ENCODE results near the gene MSGN1. TPM values are rescaled to one million over a fixed set of nuclear protein-coding genes. Genes with fewer than 3 reads are reported as not detected.
A peak's percentile ranks its signal among the peaks of the same experiment; 100 is the strongest.

The MSGN1 gene, protein sequence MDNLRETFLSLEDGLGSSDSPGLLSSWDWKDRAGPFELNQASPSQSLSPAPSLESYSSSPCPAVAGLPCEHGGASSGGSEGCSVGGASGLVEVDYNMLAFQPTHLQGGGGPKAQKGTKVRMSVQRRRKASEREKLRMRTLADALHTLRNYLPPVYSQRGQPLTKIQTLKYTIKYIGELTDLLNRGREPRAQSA
- total RNA-seq: not detected

DNA sequence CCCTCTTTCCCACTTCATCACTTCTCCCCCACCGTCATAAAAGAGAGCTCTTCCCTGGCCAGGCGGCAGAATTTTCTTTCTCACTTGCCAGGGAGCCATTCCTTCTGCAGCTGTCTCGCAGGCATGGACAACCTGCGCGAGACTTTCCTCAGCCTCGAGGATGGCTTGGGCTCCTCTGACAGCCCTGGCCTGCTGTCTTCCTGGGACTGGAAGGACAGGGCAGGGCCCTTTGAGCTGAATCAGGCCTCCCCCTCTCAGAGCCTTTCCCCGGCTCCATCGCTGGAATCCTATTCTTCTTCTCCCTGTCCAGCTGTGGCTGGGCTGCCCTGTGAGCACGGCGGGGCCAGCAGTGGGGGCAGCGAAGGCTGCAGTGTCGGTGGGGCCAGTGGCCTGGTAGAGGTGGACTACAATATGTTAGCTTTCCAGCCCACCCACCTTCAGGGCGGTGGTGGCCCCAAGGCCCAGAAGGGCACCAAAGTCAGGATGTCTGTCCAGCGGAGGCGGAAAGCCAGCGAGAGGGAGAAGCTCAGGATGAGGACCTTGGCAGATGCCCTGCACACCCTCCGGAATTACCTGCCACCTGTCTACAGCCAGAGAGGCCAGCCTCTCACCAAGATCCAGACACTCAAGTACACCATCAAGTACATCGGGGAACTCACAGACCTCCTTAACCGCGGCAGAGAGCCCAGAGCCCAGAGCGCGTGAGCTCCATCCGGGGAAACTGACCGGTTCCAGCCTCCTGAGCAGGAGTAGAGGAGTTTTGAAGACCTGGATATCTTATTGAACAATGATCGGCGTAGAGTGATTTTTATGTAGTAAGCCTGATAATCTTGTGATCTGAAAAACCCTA, at the start of gene MSGN1:
Gene MSGN1 (plus strand): TSS at position 65 of the 850 bp plus-strand sequence. CDS start 59 bp downstream, at position 124.
- Histone ChIP-seq H3K9ac (ENCODE audit: low read depth in 1 of 3, low read length in 3 of 3) (no peak within 1 kb of the TSS), H3K9me3 (ENCODE audit: control insufficient read depth in 3 of 3, low read length in 3 of 3) (no peaks in the 10 kb centered on the region), H3K36me3 (ENCODE audit: control insufficient read depth in 3 of 3, insufficient read depth in 3 of 3, low read length in 3 of 3) (no peaks in the 10 kb centered on the region), H3K4me3 (ENCODE audit: low read length in 3 of 3) (no peak within 1 kb of the TSS), H3K4me1 (ENCODE audit: control insufficient read depth in 3 of 3, insufficient read depth in 3 of 3, low read length in 3 of 3) (peaks cover 17 to 22% (median 20%) of the 10 kb centered on the region in 3 donors), H3K27me3 (ENCODE audit: control insufficient read depth in 3 of 3, insufficient read depth in 3 of 3, low read length in 3 of 3) (no peaks in the 10 kb centered on the region), H3K27ac (ENCODE audit: low read depth, low read length) (no peak within 1 kb of the TSS)

DNA sequence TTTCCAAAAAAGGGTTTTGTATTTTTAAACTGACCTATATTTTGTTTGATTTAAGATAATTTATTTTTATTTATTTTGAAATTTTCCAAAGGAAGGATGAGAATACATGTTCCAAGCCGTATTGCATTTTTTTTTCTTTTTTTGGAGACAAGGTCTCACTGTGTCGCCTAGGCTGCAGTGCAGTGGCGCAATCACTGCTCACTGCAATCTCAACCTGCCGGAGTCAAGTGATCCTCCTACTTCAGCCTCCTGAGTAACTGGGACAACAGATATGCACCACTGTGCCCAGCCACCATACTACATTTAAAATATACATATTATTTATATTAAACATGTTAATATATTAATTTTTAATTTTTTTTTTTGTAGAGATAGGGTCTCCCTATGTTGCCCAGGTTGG, 47.4 kb upstream of the MSGN1 start:
- H3K4me3 ChIP-seq (ENCODE audit: low read length in 3 of 3): no peak overlapping the region
- H3K9ac ChIP-seq (ENCODE audit: low read depth in 1 of 3, low read length in 3 of 3): no peak overlapping the region
- H3K36me3 ChIP-seq (ENCODE audit: control insufficient read depth in 3 of 3, insufficient read depth in 3 of 3, low read length in 3 of 3): no peaks in the 10 kb centered on the region
- H3K27ac ChIP-seq (ENCODE audit: low read depth, low read length): no peak overlapping the region
- no peaks in the 10 kb centered on the region for H3K4me1 ChIP-seq (ENCODE audit: control insufficient read depth in 3 of 3, insufficient read depth in 3 of 3, low read length in 3 of 3)
- no peaks in the 10 kb centered on the region for H3K9me3 ChIP-seq (ENCODE audit: control insufficient read depth in 3 of 3, low read length in 3 of 3)
- no peaks in the 10 kb centered on the region for H3K27me3 ChIP-seq (ENCODE audit: control insufficient read depth in 3 of 3, insufficient read depth in 3 of 3, low read length in 3 of 3)

- no peaks in the 10 kb centered on the region for H3K36me3 ChIP-seq (ENCODE audit: control insufficient read depth in 3 of 3, insufficient read depth in 3 of 3, low read length in 3 of 3)
- H3K27me3 ChIP-seq (ENCODE audit: control insufficient read depth in 3 of 3, insufficient read depth in 3 of 3, low read length in 3 of 3): no peaks in the 10 kb centered on the region
- H3K4me1 ChIP-seq (ENCODE audit: control insufficient read depth in 3 of 3, insufficient read depth in 3 of 3, low read length in 3 of 3): no peaks in the 10 kb centered on the region
- no peaks in the 10 kb centered on the region for H3K9me3 ChIP-seq (ENCODE audit: control insufficient read depth in 3 of 3, low read length in 3 of 3)
- H3K4me3 ChIP-seq (ENCODE audit: low read length in 3 of 3): no peak overlapping the region
- H3K9ac ChIP-seq (ENCODE audit: low read depth in 1 of 3, low read length in 3 of 3): peak overlapping the region in 1 of 3 donors; percentile 1
- H3K27ac ChIP-seq (ENCODE audit: low read depth, low read length): peak overlapping the region; percentile 23
Observed at GRCh38 chr2:17771956-17772355, 44.3 kb upstream of the MSGN1 start.

- no peaks in the 10 kb centered on the region for H3K9me3 ChIP-seq (ENCODE audit: control insufficient read depth in 3 of 3, low read length in 3 of 3)
- no peaks in the 10 kb centered on the region for H3K36me3 ChIP-seq (ENCODE audit: control insufficient read depth in 3 of 3, insufficient read depth in 3 of 3, low read length in 3 of 3)
- no peak overlapping the region for H3K9ac ChIP-seq (ENCODE audit: low read depth in 1 of 3, low read length in 3 of 3)
- H3K27me3 ChIP-seq (ENCODE audit: control insufficient read depth in 3 of 3, insufficient read depth in 3 of 3, low read length in 3 of 3): no peaks in the 10 kb centered on the region
- H3K4me3 ChIP-seq (ENCODE audit: low read length in 3 of 3): no peak overlapping the region
- no peaks in the 10 kb centered on the region for H3K4me1 ChIP-seq (ENCODE audit: control insufficient read depth in 3 of 3, insufficient read depth in 3 of 3, low read length in 3 of 3)
- H3K27ac ChIP-seq (ENCODE audit: low read depth, low read length): peak overlapping the region; percentile 23
Observed at GRCh38 chr2:17772532-17772931, 43.7 kb upstream of the MSGN1 start.

GRCh38 chr2:17780546-17780945, 35.7 kb upstream of the MSGN1 start:
- Histone ChIP-seq H3K27me3 (ENCODE audit: control insufficient read depth in 3 of 3, insufficient read depth in 3 of 3, low read length in 3 of 3) (no peaks in the 10 kb centered on the region), H3K4me3 (ENCODE audit: low read length in 3 of 3) (no peak overlapping the region), H3K36me3 (ENCODE audit: control insufficient read depth in 3 of 3, insufficient read depth in 3 of 3, low read length in 3 of 3) (peaks cover 0 to 8% (median 0%) of the 10 kb centered on the region in 3 donors), H3K9me3 (ENCODE audit: control insufficient read depth in 3 of 3, low read length in 3 of 3) (no peaks in the 10 kb centered on the region), H3K4me1 (ENCODE audit: control insufficient read depth in 3 of 3, insufficient read depth in 3 of 3, low read length in 3 of 3) (no peaks in the 10 kb centered on the region), H3K9ac (ENCODE audit: low read depth in 1 of 3, low read length in 3 of 3) (no peak overlapping the region), H3K27ac (ENCODE audit: low read depth, low read length) (no peak overlapping the region)

- Histone ChIP-seq H3K4me3 (ENCODE audit: low read length in 3 of 3) (no peak overlapping the region), H3K9me3 (ENCODE audit: control insufficient read depth in 3 of 3, low read length in 3 of 3) (no peaks in the 10 kb centered on the region), H3K27me3 (ENCODE audit: control insufficient read depth in 3 of 3, insufficient read depth in 3 of 3, low read length in 3 of 3) (no peaks in the 10 kb centered on the region), H3K4me1 (ENCODE audit: control insufficient read depth in 3 of 3, insufficient read depth in 3 of 3, low read length in 3 of 3) (no peaks in the 10 kb centered on the region), H3K36me3 (ENCODE audit: control insufficient read depth in 3 of 3, insufficient read depth in 3 of 3, low read length in 3 of 3) (peaks cover 0 to 8% (median 0%) of the 10 kb centered on the region in 3 donors), H3K27ac (ENCODE audit: low read depth, low read length) (no peak overlapping the region), H3K9ac (ENCODE audit: low read depth in 1 of 3, low read length in 3 of 3) (no peak overlapping the region)
Observed at GRCh38 chr2:17781482-17781881, 34.8 kb upstream of the MSGN1 start.

DNA sequence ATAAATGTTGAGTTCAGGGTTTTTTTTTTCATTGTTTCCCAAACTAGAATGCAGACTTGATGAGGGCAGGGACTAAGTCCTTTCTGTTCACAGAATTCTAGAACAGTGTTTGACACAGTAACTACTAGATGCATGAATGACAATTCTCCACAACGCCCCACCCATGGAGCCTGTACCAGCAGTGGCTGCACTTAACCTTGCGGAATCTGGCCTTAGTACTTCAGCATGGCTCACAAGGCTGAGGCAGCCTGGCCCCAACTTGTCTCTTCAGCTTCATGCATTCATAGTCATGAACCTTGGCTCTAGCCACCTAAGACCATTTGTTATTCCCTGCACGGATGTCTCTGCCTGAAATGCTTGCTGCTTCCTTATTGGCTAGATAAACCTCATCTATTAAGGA, 29.5 kb upstream of the MSGN1 start:
- H3K9ac ChIP-seq (ENCODE audit: low read depth in 1 of 3, low read length in 3 of 3): no peak overlapping the region
- no peaks in the 10 kb centered on the region for H3K27me3 ChIP-seq (ENCODE audit: control insufficient read depth in 3 of 3, insufficient read depth in 3 of 3, low read length in 3 of 3)
- no peaks in the 10 kb centered on the region for H3K9me3 ChIP-seq (ENCODE audit: control insufficient read depth in 3 of 3, low read length in 3 of 3)
- no peak overlapping the region for H3K27ac ChIP-seq (ENCODE audit: low read depth, low read length)
- no peaks in the 10 kb centered on the region for H3K36me3 ChIP-seq (ENCODE audit: control insufficient read depth in 3 of 3, insufficient read depth in 3 of 3, low read length in 3 of 3)
- H3K4me3 ChIP-seq (ENCODE audit: low read length in 3 of 3): no peak overlapping the region
- H3K4me1 ChIP-seq (ENCODE audit: control insufficient read depth in 3 of 3, insufficient read depth in 3 of 3, low read length in 3 of 3): peaks cover 0 to 2% (median 2%) of the 10 kb centered on the region in 3 donors

GRCh38 chr2:17788773-17789172, 27.5 kb upstream of the MSGN1 start:
- Histone ChIP-seq H3K9ac (ENCODE audit: low read depth in 1 of 3, low read length in 3 of 3) (no peak overlapping the region), H3K9me3 (ENCODE audit: control insufficient read depth in 3 of 3, low read length in 3 of 3) (no peaks in the 10 kb centered on the region), H3K36me3 (ENCODE audit: control insufficient read depth in 3 of 3, insufficient read depth in 3 of 3, low read length in 3 of 3) (no peaks in the 10 kb centered on the region), H3K4me3 (ENCODE audit: low read length in 3 of 3) (no peak overlapping the region), H3K27me3 (ENCODE audit: control insufficient read depth in 3 of 3, insufficient read depth in 3 of 3, low read length in 3 of 3) (no peaks in the 10 kb centered on the region), H3K27ac (ENCODE audit: low read depth, low read length) (no peak overlapping the region), H3K4me1 (ENCODE audit: control insufficient read depth in 3 of 3, insufficient read depth in 3 of 3, low read length in 3 of 3) (peaks cover 7 to 10% (median 9%) of the 10 kb centered on the region in 3 donors)

DNA sequence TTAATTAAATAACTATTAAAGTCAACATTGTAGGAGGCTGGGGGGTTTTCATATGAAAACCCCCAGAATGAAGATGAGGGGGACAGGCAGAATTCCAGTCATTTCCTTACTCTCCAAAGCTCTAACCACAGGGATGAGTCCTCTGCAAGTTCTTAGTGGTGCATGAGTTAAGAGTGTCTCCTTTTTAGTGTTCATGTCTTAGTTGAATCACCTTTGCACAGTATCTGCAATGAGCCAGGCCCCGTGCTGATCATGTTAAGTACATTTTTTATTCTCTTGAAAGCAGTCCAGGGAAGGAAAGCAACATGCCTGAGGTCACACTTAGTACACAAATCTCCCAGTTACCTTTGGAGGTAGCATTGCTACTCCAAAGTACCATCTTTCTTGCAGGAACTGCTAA, 25.7 kb upstream of the MSGN1 start:
- Histone ChIP-seq H3K9ac (ENCODE audit: low read depth in 1 of 3, low read length in 3 of 3) (no peak overlapping the region), H3K27me3 (ENCODE audit: control insufficient read depth in 3 of 3, insufficient read depth in 3 of 3, low read length in 3 of 3) (no peaks in the 10 kb centered on the region), H3K9me3 (ENCODE audit: control insufficient read depth in 3 of 3, low read length in 3 of 3) (no peaks in the 10 kb centered on the region), H3K4me1 (ENCODE audit: control insufficient read depth in 3 of 3, insufficient read depth in 3 of 3, low read length in 3 of 3) (peaks cover 16 to 21% (median 20%) of the 10 kb centered on the region in 3 donors), H3K36me3 (ENCODE audit: control insufficient read depth in 3 of 3, insufficient read depth in 3 of 3, low read length in 3 of 3) (no peaks in the 10 kb centered on the region), H3K27ac (ENCODE audit: low read depth, low read length) (no peak overlapping the region), H3K4me3 (ENCODE audit: low read length in 3 of 3) (no peak overlapping the region)

GRCh38 chr2:17791121-17791816, 25.0 kb upstream of the MSGN1 start:
- no peaks in the 10 kb centered on the region for H3K36me3 ChIP-seq (ENCODE audit: control insufficient read depth in 3 of 3, insufficient read depth in 3 of 3, low read length in 3 of 3)
- H3K4me1 ChIP-seq (ENCODE audit: control insufficient read depth in 3 of 3, insufficient read depth in 3 of 3, low read length in 3 of 3): peaks cover 16 to 21% (median 21%) of the 10 kb centered on the region in 3 donors
- H3K4me3 ChIP-seq (ENCODE audit: low read length in 3 of 3): no peak overlapping the region
- no peaks in the 10 kb centered on the region for H3K27me3 ChIP-seq (ENCODE audit: control insufficient read depth in 3 of 3, insufficient read depth in 3 of 3, low read length in 3 of 3)
- H3K9ac ChIP-seq (ENCODE audit: low read depth in 1 of 3, low read length in 3 of 3): no peak overlapping the region
- no peaks in the 10 kb centered on the region for H3K9me3 ChIP-seq (ENCODE audit: control insufficient read depth in 3 of 3, low read length in 3 of 3)
- H3K27ac ChIP-seq (ENCODE audit: low read depth, low read length): no peak overlapping the region

Measured in skeletal muscle tissue (tissue), 4 donors.